GM19023 (cell line): ENCODE data around the gene IRF8.
"Not testable (repeated sequence)": the region's sequence is repeated elsewhere in the genome, so short reads cannot be mapped to it uniquely, and the experiment has no call there.

Source experiments
- ATAC-seq: cut with Tn5 transposase; IDR thresholded peaks from one replicate; pipeline ENCODE4 v1.9.1; 2021; ENCODE audit warnings: mild to moderate bottlenecking, moderate library complexity; ENCODE audit not compliant: unreplicated experiment

The IRF8 gene

DNA sequence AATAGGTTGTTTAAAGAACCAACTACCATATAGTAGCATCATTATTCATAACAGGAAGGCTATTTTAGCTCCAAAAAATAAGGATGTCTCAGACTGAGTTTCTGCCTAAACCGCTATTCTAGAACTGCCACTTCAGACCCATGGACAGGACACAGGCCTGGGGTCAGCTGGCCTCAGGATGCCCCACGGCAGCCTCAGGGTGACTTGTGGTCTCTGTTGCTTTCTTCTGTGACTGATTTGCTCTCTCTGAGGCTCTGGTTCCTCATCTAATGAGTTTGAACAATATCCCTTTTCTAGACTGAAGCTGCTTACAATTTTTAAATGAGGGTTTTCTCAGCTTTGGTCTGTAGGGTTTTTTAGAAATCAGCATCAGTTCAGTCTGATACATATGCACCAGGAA lies 31.8 kb upstream of the IRF8 start:
- ATAC-seq, result no peak

GRCh38 chr16:85868495-85868894 lies 30.5 kb upstream of the IRF8 start:
- ATAC-seq, result no peak

DNA sequence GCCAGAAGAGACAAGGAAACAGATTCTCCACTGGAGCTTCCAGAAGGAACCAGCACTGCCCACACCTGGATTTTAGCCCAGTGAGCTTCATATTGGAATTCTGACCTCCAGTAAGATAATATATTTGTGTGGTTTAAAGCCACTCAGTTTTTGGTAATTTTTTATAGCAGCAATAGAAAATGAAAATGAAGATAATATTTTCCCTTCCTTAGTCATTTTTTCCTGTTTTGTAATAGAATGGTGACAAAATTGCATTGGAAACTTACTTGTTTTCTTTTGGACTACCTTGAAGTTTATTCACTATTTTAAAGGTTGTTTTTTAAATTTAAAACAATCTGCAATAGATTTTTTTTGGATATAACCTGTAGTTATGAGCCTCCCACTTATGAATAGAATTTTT lies 29.8 kb upstream of the IRF8 start:
- no peak for ATAC-seq

- no peak for ATAC-seq
Observed at GRCh38 chr16:85869785-85870558, 29.0 kb upstream of the IRF8 start.

- no peak for ATAC-seq
Observed at GRCh38 chr16:85871756-85872155, 27.2 kb upstream of the IRF8 start.

- no peak for ATAC-seq
Observed at GRCh38 chr16:85872734-85873133, 26.2 kb upstream of the IRF8 start.

DNA sequence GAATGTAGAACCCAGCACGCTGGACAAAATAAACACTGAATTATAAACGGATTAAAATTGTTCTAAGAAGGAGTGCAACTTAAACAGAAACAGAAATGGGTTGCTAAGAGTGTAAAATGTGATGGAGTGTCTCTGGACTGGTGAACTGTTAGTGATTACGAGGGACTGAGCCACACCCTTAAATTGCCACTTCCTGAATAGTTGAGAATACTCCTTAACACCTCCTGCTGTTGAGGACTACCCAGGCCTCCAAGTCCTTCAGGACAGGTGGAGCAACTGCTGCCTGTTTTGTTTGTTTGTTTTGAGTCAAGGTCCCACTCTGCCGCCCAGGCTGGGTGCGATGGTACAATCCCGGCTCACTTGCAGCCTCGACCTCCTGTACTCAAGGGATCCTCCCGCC lies 25.8 kb upstream of the IRF8 start:
- no peak for ATAC-seq

DNA sequence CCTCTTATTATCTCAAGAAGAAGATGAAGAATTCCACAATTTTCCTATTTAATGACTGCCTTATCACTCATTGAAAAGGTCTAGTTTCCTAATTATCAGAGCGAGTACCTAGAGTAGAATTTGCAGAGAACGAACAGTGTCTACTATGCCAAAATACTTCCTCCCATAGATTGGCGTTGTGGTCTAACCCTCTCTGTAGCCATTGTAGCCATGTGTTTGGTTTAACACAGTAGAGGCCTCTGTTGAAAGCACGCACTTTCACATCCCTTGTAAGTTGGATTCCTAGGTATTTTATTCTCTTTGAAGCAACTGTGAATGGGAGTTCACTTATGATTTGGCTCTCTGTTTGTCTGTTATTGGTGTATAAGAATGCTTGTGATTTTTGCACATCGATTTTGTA lies 24.9 kb upstream of the IRF8 start:
- not testable (repeated sequence) for ATAC-seq

DNA sequence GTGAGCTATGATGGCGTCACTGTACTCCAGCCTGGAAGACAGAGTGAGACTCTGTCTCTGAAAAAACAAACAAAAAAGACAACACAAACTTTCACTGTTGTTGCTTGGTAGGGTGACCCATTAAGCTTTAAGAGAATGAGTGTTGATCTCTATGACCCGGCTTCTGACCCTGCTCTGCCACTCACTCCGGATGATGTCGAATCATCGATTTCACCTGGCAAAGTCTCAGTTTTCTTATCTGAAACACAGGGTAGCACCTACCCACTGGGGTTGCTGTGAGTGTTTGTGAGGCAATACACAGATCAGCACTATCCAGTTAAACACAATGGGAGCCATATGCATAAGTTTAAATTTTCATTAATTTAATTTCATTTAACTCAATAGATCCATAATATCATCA lies 20.6 kb upstream of the IRF8 start:
- no peak for ATAC-seq

DNA sequence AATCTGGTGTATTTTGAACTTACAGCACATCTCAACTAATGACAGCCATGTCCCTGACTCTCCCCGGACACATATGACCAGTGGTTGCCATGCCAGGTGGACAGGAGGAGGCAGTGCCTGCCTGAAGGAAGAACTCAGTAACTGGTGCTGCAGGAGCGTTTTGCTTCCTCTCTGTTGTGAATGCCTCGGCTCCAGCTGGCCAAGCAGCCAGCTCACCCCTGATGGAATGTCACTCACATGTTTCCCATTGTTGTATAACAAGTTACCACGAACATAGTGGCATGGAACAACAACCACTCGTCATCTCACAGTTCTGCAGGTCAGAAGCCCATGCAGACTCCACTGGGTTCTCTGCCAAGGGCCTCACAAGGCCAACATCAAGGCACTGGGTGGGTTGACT lies 20.1 kb upstream of the IRF8 start:
- ATAC-seq, result no peak

- ATAC-seq, result no peak
Observed at GRCh38 chr16:85879549-85879948, 19.4 kb upstream of the IRF8 start.

DNA sequence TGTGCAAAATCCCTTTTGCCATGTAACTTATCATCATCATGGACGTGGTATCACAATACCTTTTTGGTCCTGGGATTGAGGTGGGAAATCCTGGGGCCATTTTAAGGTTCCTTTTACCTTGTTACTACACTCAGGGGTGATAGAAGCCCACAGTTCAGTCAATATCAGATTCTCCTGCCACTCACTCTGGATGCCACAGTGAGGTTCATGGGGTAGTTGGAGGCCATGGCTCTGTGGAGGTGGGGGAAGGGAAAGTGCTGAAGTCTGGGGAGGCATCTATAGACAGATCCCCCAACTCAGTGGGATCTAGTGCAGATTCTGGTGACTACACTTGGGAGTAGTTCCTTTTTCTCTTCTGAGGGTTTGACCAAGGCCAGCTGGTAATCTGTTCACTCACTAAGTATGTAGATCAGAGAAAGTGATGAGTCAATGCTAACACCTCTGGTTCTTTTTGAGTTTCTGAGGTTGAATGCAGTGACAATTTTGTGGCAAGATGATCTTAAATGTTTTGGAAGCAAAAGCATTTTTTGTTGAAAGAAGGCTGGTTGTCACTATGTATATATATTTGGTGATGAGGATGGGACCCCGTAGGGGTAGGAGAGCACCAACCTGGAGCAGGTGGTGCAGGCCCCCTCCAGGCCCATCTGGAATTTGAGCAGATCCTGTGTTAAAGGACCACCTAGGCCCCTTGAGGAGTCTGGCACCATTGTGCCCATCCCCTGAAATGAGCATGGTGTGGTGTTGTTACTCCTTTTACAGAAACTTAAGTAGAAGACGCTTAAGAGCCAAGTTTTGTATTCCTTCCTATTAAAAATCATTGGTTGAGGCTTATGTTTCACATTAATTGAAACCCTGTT lies 18.8 kb upstream of the IRF8 start:
- ATAC-seq, result no peak

DNA sequence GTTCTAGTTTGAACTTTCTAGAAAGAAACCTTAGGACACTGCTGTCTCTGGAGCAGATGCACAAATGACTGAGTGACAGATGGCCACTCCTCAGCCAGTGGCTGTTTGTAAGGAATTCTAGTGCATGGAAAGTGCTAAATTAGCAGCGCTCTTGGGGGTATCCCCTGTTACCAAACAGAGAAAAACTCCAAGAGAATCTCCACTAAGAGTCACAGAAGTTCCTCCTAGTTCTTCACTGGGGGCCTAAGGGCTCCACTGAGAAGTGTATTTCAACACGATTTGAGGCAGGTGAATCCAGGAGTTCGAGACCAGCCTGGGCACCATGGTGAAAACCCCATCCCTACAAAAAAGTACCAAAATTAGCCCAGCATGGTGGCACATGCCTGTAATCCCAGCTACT lies 18.1 kb upstream of the IRF8 start:
- no peak for ATAC-seq

- ATAC-seq, result no peak
Observed at GRCh38 chr16:85881436-85881835, 17.5 kb upstream of the IRF8 start.

DNA sequence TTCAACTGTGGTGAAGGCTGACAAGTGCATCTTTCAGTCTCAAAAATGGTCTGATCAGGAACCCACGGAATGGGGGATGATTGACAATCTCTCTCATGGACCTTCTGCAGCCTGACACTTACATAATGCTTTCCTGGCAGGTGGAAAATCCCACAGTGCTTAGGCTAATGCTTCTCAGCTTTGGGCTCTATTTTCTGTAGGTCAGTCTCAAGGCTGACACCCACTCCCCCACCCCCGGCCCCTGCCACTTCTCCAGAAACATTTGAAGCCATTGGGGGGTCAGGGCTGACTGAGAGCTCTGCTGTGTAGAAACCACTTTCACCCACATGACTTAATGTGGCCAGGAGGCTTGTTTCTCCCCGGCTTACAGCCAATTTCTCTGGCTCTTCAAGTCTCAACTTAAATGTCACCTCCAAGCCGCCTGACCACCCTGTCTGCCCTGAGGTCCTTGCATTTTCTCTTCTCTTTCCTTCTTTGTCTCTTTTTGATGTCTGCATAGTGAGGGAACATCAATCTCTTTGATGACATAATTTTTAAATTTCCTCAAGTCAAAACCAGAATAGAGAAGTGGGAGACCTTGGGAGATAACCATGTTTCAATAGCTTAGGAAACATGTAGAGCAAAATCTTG lies 16.7 kb upstream of the IRF8 start:
- no peak for ATAC-seq

DNA sequence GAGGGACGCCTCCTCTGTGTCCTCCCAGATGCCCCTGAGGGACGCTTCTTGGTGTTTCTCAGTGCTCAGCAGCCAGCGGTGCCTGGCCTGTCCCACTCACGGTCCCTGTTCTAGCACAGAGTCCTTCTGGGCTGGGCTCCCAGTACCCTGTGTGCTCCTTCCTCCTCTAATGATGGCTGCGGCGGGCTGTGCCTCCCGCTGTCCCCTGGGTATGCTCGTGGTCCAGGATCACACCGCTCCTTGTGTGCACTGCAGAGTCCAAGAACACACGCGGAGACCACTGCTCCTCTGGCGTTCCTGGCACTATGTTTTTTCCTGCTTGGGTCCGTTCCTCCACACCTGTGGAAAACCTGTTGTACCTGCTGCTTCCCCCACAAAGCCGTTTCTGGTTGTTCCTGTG lies 15.1 kb upstream of the IRF8 start:
- no peak for ATAC-seq

DNA sequence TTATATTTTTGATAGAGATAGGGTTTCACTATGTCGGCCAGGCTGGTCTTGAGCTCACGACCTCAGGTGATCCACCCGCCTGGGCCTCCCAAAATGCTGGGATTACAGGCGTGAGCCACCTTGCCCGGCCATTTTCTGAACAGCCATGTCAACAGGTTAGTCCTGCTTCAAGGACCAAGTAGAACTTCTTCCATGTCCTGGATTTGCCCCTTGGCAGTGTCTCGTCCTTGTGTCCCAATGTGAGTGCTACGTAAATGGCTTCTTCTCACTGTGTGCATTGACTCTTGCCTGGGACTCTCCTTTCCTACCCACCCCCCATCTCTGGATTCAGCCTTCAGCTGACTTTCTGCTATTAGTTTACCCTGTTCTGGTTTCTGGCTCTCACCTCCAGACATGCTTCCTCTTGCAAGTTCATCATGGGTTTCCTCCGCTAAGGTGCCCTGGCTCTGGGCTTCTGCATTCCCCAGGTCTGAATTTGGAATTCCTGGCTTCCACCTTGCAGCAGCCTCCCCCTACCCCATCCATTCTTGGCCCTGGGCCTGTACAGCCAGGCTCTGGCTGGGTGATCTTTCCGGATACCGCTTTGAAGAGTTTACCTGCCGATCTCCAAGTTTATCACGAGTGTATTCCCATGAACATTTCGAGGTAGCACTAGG lies 14.0 kb upstream of the IRF8 start:
- no peak for ATAC-seq

GRCh38 chr16:85885537-85885936 lies 13.4 kb upstream of the IRF8 start:
- ATAC-seq, result no peak

DNA sequence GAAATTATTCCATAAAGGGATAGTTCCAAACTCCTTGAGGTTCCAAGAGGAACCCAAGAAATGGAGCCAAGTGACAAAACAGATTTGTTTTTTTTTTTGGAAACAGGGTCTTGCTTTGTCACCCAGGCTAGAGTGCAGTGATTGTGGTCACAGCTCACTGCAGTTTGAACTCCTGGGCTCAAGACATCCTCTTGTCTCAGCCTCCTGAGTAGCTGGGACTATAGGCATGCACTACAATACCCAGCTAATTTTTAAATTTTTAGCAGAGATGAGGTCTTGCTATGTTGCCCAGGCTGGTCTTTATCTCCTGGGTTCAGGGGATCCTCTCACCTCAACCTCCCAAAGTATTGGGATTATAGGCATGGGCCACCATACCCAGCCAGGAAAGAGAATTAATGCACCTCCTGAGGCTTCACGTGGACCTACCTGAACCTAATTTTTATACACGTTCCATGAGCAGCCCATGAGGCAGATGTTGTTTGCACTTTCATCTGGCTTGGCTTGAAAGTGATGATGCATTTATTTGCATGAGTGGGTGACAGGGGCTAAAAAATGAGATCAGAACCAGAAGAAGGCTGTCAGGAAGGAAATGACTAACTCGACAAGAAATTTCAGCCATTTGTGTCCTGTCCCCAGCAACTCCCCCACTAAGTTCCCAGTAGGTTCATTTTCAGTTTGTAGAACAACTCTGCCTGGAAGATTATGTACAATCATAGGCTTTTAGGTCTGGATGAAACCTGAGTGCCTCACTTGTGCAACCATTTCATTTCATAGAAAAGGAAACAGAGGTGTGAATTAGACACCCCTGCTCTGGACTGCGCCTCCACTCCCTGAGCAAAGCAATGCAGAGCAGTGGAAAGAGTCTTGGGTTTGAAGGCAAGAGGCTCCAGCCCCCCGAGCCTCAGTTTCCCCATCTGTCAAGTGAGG lies 10.3 kb upstream of the IRF8 start:
- ATAC-seq, result peak; percentile 90

- ATAC-seq, result no peak
Observed at GRCh38 chr16:85891033-85891775, 7.8 kb upstream of the IRF8 start.
